GM19193 (cell line): ENCODE results near the gene HHIPL1.

ENCODE experiments used
- POLR2A ChIP-seq: IDR thresholded peaks from 4 replicates; pipeline ENCODE4 v1.6.1; 2011; ENCODE audit not compliant: insufficient read depth, insufficient read length; ENCODE audit errors: extremely low read depth

HHIPL1 gene

DNA sequence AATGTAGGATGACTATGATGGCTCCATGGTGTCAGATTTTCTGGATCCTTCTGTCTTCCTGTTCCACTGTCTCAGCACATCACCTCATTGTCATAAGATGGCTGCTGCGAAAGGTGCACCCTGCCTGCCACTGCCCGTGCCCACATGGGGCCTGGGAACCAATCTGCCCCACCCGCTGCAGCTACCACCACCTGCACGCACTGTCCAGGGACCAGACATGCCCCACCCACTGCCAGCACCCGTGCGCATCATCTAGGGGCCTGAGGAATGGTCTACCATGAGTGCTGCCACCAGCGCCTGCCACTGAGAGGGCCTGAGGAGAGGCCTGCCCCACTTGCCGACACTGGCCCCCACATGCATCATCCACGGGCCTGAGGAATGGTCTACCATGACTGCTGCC is 63.0 kb downstream of the HHIPL1 start:
- TF ChIP-seq POLR2A: no peak

DNA sequence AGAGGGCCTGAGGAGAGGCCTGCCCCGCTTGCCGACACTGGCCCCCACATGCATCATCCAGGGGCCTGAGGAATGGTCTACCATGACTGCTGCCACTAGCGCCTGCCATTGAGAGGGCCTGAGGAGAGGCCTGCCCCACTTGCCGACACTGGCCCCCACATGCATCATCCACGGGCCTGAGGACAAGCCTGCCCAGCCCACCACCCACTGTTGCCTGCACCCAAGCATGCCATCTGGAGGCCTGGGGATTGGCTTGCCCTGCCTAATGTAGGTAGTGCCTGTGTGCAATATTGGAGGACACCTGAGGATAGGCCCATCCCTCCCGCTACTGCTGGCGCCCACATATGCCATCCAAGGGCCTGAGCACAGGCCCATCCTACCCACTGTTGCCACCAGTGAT is 63.5 kb downstream of the HHIPL1 start:
- TF ChIP-seq POLR2A: no peak

DNA sequence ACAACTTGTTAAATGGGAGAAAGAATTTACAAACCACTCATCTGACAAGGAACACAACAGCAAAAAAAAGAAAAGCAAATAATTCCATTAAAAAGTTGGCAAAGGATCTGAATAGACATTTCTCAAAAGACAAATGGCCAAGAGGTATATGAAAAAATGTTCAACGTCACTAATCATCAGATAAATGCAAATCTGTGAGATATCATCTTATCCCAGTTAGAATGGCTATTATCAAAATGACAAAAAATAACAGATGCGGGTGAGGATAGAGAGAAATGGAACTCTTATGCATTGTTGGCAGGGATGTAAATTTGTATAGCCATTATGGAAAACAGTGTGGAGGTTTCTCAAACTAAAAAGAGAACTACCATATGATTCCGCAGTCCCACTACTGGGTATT is 69.0 kb downstream of the HHIPL1 start:
- no peak for TF ChIP-seq POLR2A

DNA sequence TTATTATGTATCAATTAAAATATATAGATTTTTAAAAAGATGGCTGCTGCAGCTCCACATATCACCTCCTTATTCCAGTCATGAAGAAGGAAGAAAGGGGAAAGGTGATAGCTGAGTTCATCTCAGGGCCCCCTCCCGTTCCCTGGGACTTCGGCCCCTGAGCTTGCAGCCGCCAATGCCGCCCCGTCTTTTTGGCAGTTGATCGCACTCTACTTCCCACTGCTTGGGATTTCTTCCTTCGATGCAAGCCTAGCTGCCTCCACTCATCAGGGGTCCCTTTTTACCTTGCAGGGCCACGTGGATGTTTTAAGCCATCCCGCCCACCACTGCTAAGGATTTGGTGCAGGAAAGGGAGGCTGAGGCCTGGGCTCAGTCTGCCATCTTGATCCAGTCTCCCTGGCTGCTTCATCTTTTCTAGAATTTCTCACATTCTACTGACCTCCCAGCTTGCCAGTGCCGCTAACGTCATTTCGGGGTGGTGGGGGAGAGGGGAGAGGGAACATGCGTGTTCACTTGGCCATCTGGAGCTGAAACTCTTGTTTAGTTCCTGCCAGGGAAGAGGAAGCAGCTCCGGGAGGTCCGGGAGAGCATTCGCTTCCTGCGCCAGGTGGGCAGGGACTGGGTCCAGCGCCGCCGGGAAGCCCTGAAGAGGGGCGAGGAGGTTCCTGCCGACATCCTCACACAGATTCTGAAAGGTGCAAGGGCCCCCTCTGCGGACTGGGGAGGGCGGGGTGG is 70.5 kb downstream of the HHIPL1 start:
- no peak for TF ChIP-seq POLR2A

DNA sequence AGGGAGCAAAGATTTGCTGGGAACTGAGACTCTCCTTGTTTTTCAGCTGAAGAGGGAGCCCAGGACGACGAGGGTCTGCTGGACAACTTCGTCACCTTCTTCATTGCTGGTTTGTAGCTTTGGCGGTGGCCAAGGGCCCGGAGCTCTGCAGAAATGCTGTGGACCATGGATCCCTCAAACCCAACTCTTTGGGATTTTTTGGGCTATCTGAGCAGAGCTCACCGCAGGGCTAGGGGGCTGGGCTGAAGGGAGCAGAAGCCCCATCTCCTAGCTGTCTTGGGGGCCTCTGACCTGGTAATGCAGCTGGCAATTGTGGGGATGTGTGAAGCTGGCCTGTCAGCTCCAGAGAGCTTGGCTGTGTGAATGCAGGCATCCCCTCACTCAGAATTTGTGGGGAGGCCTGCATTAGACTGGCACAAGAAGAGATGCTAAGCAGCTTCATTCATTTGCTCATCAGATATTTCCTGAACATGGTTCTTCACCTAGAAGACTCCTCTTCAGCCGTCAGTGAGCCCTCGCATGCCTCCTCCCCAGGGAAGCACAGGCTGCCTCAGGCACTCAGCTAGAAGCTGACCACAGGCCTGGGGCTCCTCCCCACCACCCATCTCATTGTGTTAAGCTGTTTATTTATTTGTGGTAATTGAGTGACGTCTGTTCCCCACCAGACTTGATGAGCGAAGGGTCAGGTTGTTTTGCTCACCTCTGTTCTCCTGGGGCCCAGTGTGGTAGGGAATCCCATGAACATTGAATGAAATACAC is 71.3 kb downstream of the HHIPL1 start:
- no peak for TF ChIP-seq POLR2A

DNA sequence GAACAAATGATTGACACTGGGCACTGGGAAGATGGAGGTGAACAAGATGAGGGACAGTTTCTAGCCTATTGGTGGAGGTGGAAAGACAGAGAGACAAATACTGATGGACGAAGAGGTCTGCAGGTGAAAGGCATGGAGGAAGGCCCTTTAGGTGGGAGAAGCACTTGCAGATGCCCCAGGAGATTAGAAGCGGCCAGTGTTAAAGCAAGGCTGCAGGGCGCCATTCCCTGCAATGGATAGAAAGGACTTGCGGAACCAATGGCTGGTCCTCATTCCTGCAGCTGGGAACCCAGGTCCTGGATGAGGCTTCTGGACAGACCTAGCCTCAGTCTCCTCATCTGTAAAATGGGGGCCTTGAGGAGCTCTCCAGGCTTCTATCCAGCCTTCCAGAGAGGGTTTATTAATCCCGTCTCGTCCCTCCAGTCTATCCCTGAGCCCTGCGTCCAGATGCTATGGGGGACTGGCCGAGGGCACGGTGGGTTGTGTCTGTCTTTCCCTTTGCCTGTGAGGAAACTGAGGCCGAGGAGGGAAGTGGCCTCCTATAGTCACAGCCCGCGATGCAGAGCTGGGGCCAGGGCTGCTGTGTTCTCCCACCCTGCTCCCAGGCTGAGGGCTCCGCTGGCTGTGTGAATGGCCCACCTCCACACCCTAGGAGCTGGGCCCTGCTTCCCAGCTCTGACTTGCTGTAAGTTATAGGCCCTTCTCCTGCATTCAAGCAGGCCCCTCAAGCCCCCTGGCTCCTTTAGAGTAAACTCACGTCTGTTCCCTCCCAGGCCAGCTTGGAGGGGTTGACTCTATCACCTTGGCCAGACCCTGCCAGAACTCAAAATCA is 72.1 kb downstream of the HHIPL1 start:
- TF ChIP-seq POLR2A: no peak

DNA sequence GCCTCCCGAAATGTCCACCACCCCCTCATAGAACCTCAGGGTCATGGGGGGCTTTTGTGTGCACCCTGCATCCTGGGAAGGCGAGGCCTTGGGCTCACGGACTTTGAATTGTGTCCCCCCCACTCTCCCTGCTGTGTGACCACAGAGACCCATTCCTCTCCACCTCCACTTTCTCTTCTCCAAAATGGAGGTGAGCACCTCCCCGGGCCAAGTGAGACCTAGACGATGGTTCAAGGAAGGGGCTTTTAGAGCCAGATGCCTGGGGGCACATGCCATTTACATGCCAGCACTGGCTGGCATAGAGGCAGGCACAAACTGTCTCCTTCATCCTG is 72.7 kb downstream of the HHIPL1 start:
- TF ChIP-seq POLR2A: no peak

DNA sequence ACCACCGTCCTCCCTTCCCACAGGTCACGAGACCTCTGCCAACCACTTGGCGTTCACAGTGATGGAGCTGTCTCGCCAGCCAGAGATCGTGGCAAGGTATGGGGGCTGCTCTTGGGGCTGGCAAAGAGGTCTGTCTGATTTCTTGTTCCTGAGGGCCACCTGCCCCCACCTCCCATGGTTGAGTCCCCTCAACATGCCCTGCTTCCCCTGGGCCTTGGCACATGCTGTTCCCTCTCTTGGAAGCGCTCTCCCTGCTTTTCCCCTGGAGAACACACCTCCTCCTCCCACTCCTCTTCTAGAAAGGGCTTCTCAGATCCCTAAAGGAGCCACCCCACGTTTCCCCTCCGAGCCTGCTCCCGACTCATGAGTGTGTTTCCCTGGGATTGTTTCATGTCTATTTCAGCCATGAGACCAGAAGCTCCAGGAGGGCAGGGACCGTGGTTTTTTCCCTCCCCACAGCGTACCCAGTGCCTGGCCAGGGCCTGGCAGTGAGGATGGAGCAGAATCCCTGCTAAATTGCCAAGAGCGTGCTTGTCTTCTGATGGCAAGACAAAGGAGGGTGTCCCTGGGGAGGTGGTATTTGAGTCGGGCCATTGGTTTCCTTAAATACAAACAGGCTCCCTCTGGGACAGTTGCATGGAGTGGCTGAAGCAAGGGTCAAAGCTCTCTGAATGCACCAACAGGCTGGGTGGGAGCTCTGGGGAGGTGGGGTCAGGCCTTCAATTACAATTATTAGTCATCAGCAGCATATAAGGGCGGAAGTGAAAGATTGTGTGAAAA is 73.3 kb downstream of the HHIPL1 start:
- TF ChIP-seq POLR2A: no peak

DNA sequence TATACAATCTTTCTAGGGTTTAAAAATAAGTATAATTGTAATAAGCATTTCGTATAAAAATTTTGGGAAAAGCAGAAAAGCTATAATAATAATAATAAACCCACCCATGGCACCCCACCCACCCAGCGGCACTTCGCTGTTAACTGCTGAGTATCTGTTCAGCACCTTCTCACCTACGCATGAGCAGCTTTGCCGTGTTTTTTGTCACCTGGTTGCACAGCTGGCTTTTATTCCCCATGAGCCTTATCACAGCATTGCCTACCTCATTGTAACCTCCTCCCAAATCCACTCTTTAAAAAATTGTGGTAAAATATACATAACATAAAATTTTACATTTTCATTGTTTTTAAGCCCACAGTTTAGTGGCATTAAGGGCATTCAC is 73.9 kb downstream of the HHIPL1 start:
- TF ChIP-seq POLR2A: no peak

DNA sequence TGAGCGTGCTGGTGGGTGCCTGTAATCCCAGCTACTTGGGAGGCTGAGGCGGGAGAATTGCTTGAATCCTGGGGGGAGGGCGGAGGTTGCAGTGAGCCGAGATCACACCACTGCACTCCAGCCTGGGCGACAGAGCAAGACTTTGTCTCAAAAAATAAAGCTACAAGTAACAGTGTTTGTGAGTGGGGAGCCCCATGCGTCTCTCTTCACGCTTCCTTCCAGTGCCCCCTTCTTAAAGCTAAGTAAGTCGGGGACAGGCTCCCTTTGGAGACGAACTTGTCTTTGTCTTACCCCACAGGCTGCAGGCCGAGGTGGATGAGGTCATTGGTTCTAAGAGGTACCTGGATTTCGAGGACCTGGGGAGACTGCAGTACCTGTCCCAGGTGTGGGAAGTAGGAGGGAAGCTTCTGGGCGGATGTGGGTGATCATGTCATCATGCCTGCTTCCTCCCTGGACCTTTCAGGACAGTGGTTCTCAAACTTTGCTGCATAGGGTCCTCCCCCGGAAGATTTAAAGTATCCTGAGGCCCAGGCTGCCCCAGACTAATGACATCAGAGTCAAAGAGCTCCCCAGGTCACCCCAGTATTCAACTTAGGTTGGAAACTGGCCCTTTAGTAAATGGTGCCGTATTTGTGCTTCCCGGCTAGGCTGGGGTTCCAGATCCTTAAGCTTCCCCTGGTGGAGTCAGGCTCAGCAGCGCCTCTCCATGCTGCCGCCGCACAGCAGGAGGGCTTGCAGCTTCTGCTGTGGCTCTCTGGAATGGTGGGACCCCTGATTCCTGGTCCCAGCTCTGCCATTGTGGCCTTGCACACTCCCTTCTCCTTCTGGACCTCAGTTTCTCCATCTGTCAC is 76.2 kb downstream of the HHIPL1 start:
- no peak for TF ChIP-seq POLR2A

DNA sequence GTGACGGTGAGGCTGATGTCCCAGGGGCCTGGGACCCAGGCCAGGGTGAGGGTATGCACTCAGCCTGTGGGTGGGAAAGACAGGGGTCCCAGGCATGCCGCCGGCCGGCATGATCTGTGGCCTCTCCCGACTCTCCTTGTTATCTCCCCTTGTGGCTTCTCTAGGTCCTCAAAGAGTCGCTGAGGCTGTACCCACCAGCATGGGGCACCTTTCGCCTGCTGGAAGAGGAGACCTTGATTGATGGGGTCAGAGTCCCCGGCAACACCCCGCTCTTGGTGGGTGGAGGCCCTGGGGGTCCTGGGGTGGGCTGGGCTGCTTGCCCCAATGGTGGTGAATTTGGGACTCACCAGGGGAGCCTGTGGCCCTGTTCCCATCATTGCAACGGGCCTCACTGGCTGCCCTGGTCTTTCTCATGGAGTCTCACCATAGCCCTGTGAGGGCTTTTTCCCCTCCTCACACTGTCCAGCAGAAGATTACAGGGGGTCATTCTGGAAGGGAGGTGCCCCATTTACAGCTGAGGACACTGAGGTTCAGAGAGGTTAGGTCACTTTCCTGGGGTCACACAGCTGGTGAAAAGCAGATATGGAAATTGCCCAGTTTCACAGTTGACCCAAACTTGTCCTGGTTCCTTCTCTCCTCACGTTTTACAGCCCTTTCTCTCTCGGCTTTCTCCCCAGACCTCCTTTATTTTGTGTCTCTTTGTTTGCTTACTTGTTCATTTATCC is 77.0 kb downstream of the HHIPL1 start:
- TF ChIP-seq POLR2A: no peak

DNA sequence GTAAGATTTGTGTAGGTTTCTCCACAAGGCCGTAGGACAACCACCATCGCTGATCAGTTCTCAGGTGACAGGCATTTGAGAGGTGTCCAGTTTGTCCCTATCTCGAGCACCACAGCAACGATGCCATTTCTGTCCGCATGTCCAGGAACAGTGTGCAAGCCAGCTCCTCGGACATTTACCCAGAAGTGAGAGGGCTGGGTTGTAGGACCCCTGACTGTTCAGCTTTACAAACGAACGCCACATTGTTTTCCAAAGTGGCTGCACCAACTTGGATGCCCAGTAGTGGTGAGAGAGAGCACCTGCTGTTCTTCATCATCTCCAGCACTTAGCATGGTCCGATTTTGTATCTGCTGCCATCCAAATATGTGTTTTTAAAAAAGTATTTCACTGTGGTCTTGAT is 77.8 kb downstream of the HHIPL1 start:
- TF ChIP-seq POLR2A: no peak

DNA sequence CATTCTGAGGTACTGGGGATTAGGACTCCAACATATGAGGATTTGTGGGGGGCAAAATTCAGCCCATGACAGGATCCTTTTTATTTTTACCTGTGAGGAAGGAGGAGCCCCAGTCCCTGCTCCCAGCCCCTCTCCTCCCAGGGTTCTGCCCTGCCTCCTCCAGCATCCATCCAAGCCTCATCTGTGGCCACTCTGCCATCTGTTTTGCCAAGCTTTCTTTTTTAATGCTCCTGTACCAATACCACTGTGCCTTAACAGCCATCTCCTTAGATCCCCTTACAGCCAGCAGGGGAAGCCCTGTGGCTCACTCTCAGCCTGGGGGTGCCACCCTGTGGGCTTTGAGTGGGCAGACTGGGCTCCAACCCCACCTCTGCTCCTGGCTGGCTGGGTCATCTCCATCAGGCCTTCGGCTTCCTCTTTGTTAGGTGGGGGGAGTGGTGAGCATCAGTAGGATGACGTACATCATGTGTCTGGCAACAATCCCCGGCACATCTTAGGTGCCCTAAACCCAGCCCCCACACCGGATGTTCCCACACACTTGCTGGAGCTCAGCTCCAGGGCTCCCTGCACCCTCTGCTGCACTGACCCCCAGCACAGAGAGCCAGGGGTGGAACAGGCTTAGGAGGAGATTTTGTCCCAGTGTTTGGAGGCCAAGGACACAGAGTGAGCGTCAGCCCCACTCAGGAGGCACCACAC is 79.4 kb downstream of the HHIPL1 start:
- TF ChIP-seq POLR2A: no peak
